CD14-positive monocyte (primary cell): ENCODE data around the gene NKAIN2. TPM values are rescaled to one million over a fixed set of nuclear protein-coding genes. Genes with fewer than 3 reads are reported as not detected.

Experiments used
- DNase-seq, 3 donors: peaks; one replicate each; pipeline ENCODE4 v3.0.0-alpha.2; 2011 to 2022
- H2AFZ ChIP-seq: 2 replicates; pipeline ENCODE4 v1.6.0; 2012; ENCODE audit warnings: mild to moderate bottlenecking, low read depth, low read length, inconsistent platforms; ENCODE audit not compliant: insufficient read depth, poor library complexity, severe bottlenecking
- H3K27ac ChIP-seq, 2 donors: 1 replicate in 1 of 2; 2 replicates in 1 of 2; pipeline ENCODE4 v1.5.1; 2012 to 2013; ENCODE audit warnings: low read length in 2 of 2, control low read depth in 1 of 2, inconsistent platforms in 1 of 2, low read depth in 1 of 2, mild to moderate bottlenecking in 1 of 2
- H3K27me3 ChIP-seq, 2 donors: one replicate each; pipeline versions ENCODE4 v1.6.0 to v1.6.1; 2011 to 2013; ENCODE audit warnings: low read length in 2 of 2; ENCODE audit not compliant: control insufficient read depth in 2 of 2, insufficient read depth in 2 of 2
- H3K36me3 ChIP-seq, 2 donors: replicated peaks in 1 of 2; 1 replicate in 1 of 2; 2 replicates in 1 of 2; pipeline versions ENCODE4 v1.5.1 to v1.6.1; 2012 to 2013; ENCODE audit warnings: low read length in 2 of 2, control low read depth in 1 of 2, inconsistent platforms in 1 of 2, mild to moderate bottlenecking in 1 of 2; ENCODE audit not compliant: insufficient read depth in 2 of 2, control insufficient read depth in 1 of 2
- H3K4me1 ChIP-seq, 2 donors: 1 replicate in 1 of 2; 2 replicates in 1 of 2; pipeline versions ENCODE4 v1.5.1 to v1.6.1; 2012 to 2013; ENCODE audit warnings: low read length in 2 of 2, control low read depth in 1 of 2, inconsistent platforms in 1 of 2, mild to moderate bottlenecking in 1 of 2, moderate library complexity in 1 of 2; ENCODE audit not compliant: insufficient read depth in 2 of 2, control insufficient read depth in 1 of 2
- H3K4me2 ChIP-seq: replicated peaks from 2 replicates; pipeline ENCODE3; 2012; ENCODE audit warnings: low read length, moderate library complexity, mild to moderate bottlenecking; ENCODE audit not compliant: poor library complexity, severe bottlenecking; ENCODE audit errors: extremely low read depth
- H3K4me3 ChIP-seq, 3 experiments: fragments of 200-600 bp in 1 of 3; sonication (generic) in 1 of 3; replicated peaks in 1 of 3; 1 replicate in 2 of 3; 2 replicates in 1 of 3; pipeline ENCODE4 v1.5.1; 2011 to 2013; ENCODE audit warnings: low read length in 3 of 3, mild to moderate bottlenecking in 3 of 3, control low read depth in 2 of 3, low read depth in 2 of 3, inconsistent platforms in 1 of 3, moderate library complexity in 1 of 3
- H3K79me2 ChIP-seq: 2 replicates; pipeline ENCODE4 v1.6.0; 2012; ENCODE audit warnings: mild to moderate bottlenecking, control low read depth, inconsistent platforms, low read length, moderate library complexity; ENCODE audit not compliant: insufficient read depth
- H3K9ac ChIP-seq: 2 replicates; pipeline ENCODE4 v1.6.0; 2017; ENCODE audit warnings: low read length, mild to moderate bottlenecking; ENCODE audit not compliant: insufficient read depth, poor library complexity, severe bottlenecking
- H3K9me3 ChIP-seq, 2 donors: replicated peaks in 1 of 2; 1 replicate in 1 of 2; 2 replicates in 1 of 2; pipeline versions ENCODE4 v1.5.1 to v1.6.1; 2012 to 2013; ENCODE audit warnings: low read length in 2 of 2, control low read depth in 1 of 2; ENCODE audit not compliant: control insufficient read depth in 1 of 2, insufficient read depth in 1 of 2
- H4K20me1 ChIP-seq: 2 replicates; pipeline ENCODE4 v1.6.0; 2012; ENCODE audit warnings: mild to moderate bottlenecking, low read length, control low read depth, moderate library complexity; ENCODE audit not compliant: insufficient read depth
- H3K27ac Mint-ChIP-seq, 7 donors: one replicate each; pipeline ENCODE4 v1.8.0; 2020; ENCODE audit warnings: mild to moderate bottlenecking in 7 of 7, mixed read lengths in 7 of 7, moderate library complexity in 6 of 7, inconsistent platforms in 2 of 7
- H3K27me3 Mint-ChIP-seq, 3 donors: one replicate each; pipeline ENCODE4 v1.8.0; 2021 to 2022; ENCODE audit warnings: low read depth in 3 of 3, mild to moderate bottlenecking in 3 of 3, mixed read lengths in 3 of 3, moderate library complexity in 3 of 3, inconsistent platforms in 1 of 3
- H3K36me3 Mint-ChIP-seq, 2 donors: one replicate each; pipeline ENCODE4 v1.8.0; 2020; ENCODE audit warnings: mixed read lengths in 2 of 2, inconsistent platforms in 1 of 2, mild to moderate bottlenecking in 1 of 2
- H3K4me1 Mint-ChIP-seq: one replicate; pipeline ENCODE4 v1.8.0; 2020; ENCODE audit warnings: mild to moderate bottlenecking, mixed read lengths
- H3K4me3 Mint-ChIP-seq, 2 donors: one replicate each; pipeline ENCODE4 v1.8.0; 2020; ENCODE audit warnings: mild to moderate bottlenecking in 2 of 2, mixed read lengths in 2 of 2, moderate library complexity in 1 of 2
- H3K9me3 Mint-ChIP-seq, 7 donors: one replicate each; pipeline ENCODE4 v1.8.0; 2020 to 2022; ENCODE audit warnings: mixed read lengths in 7 of 7, mild to moderate bottlenecking in 6 of 7, moderate library complexity in 6 of 7, inconsistent platforms in 2 of 7
- WGBS: methylation state at CpG from one replicate; pipeline ENCODE4 v1.1.5; 2013; ENCODE audit warnings: missing lambda C conversion rate; ENCODE audit not compliant: insufficient coverage; 5-methylcytosine and 5-hydroxymethylcytosine counted together
- intact Hi-C, 2 donors: fragments of 100-400 bp; cut with micrococcal nuclease; formaldehyde crosslinking; loops; one replicate each; pipeline versions ENCODE4 v1.15.0 to v1.15.1; 2023
- polyA plus RNA-seq, 3 donors: library from polyadenylated mRNA; depleted of rRNA in 1 of 3; unstranded in 2 of 3; stranded (reverse) in 1 of 3; fragments of 300-500 nt in 2 of 3; fragments of >200 nt in 1 of 3; fragmentation: Illumina TruSeq in 2 of 3; gene quantifications; 1 replicate in 2 of 3; 2 replicates in 1 of 3; pipeline ENCODE4 v1.2.3, GENCODE V29; 2012 to 2021
- TF ChIP-seq, protein P1 (sequence below): fragments of 200-600 bp; IDR thresholded peaks from one replicate; pipeline ENCODE4 v1.8.0; 2022; ENCODE audit warnings: antibody characterized with exemption, mild to moderate bottlenecking

The NKAIN2 gene
- polyA plus RNA-seq, 3 donors: not detected

GRCh38 chr6:124798942-124799496, 995.4 kb downstream of the NKAIN2 start:
- H3K9me3 Mint-ChIP-seq: no peaks in the 10 kb centered on the region
- H3K4me1 Mint-ChIP-seq: no peaks in the 10 kb centered on the region
- H3K4me3 Mint-ChIP-seq: no peak overlapping the region
- WGBS: 60% methylated on average over 1 of the region's 3 CpGs
- H4K20me1 ChIP-seq: no peaks in the 10 kb centered on the region
- peaks cover 0 to 3% (median 0%) of the 10 kb centered on the region in 3 donors for H3K27me3 Mint-ChIP-seq
- H3K36me3 Mint-ChIP-seq: no peaks in the 10 kb centered on the region
- no peak overlapping the region for H2AFZ ChIP-seq
- no peak overlapping the region for H3K9ac ChIP-seq
- H3K79me2 ChIP-seq: no peaks in the 10 kb centered on the region
- no peaks in the 10 kb centered on the region for H3K36me3 ChIP-seq
- intact Hi-C loops: no loop called here
- H3K27me3 ChIP-seq: no peaks in the 10 kb centered on the region
- TF ChIP-seq, protein P1, sequence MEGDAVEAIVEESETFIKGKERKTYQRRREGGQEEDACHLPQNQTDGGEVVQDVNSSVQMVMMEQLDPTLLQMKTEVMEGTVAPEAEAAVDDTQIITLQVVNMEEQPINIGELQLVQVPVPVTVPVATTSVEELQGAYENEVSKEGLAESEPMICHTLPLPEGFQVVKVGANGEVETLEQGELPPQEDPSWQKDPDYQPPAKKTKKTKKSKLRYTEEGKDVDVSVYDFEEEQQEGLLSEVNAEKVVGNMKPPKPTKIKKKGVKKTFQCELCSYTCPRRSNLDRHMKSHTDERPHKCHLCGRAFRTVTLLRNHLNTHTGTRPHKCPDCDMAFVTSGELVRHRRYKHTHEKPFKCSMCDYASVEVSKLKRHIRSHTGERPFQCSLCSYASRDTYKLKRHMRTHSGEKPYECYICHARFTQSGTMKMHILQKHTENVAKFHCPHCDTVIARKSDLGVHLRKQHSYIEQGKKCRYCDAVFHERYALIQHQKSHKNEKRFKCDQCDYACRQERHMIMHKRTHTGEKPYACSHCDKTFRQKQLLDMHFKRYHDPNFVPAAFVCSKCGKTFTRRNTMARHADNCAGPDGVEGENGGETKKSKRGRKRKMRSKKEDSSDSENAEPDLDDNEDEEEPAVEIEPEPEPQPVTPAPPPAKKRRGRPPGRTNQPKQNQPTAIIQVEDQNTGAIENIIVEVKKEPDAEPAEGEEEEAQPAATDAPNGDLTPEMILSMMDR: no peak
- H3K27ac ChIP-seq: no peak overlapping the region
- no peaks in the 10 kb centered on the region for H3K4me1 ChIP-seq
- no peak for DNase-seq
- H3K4me3 ChIP-seq: no peak overlapping the region
- H3K27ac Mint-ChIP-seq: no peak overlapping the region
- H3K9me3 ChIP-seq: no peaks in the 10 kb centered on the region
- no peak overlapping the region for H3K4me2 ChIP-seq

- no peak overlapping the region for H3K4me3 Mint-ChIP-seq
- TF ChIP-seq, protein P1: no peak
- H3K36me3 Mint-ChIP-seq: no peaks in the 10 kb centered on the region
- Histone ChIP-seq H3K4me2 (no peak overlapping the region), H3K9ac (no peak overlapping the region), H3K9me3 (no peaks in the 10 kb centered on the region), H3K27me3 (no peaks in the 10 kb centered on the region), H2AFZ (no peak overlapping the region), H3K4me1 (no peaks in the 10 kb centered on the region), H4K20me1 (no peaks in the 10 kb centered on the region), H3K4me3 (no peak overlapping the region), H3K27ac (no peak overlapping the region), H3K36me3 (no peaks in the 10 kb centered on the region), H3K79me2 (no peaks in the 10 kb centered on the region)
- intact Hi-C loops: no loop called here
- no peaks in the 10 kb centered on the region for H3K4me1 Mint-ChIP-seq
- peaks cover 0 to 1% (median 0%) of the 10 kb centered on the region in 3 donors for H3K27me3 Mint-ChIP-seq
- H3K27ac Mint-ChIP-seq: no peak overlapping the region
- no peak for DNase-seq
- H3K9me3 Mint-ChIP-seq: peaks cover 0 to 4% (median 3%) of the 10 kb centered on the region in 7 donors
Observed at GRCh38 chr6:124799638-124800037, 996.0 kb downstream of the NKAIN2 start.
